Ovary (tissue), 9 donors: ENCODE measurements around the gene TLR4. TPM values are rescaled to one million over a fixed set of nuclear protein-coding genes. Genes with fewer than 3 reads are reported as not detected.

Source experiments
- DNase-seq, 5 donors: peaks; one replicate each; pipeline ENCODE4 v3.0.0-alpha.2; 2019 to 2020
- H3K27ac ChIP-seq, 2 donors: fragments of 200-600 bp; one replicate each; pipeline versions ENCODE4 v1.5.1 to v1.8.0; 2019 to 2022
- H3K27me3 ChIP-seq: fragments of 200-600 bp; one replicate; pipeline ENCODE4 v1.8.0; 2022
- H3K36me3 ChIP-seq: fragments of 200-600 bp; sonication (generic); one replicate; pipeline ENCODE4 v1.5.1; 2019
- H3K4me1 ChIP-seq: one replicate; pipeline ENCODE4 v1.8.1; 2013; ENCODE audit warnings: mild to moderate bottlenecking, moderate library complexity; ENCODE audit not compliant: insufficient read depth
- H3K4me3 ChIP-seq: fragments of 200-600 bp; sonication (generic); one replicate; pipeline ENCODE4 v1.5.1; 2017
- H3K9me3 ChIP-seq, 2 donors: fragments of 200-600 bp in 1 of 2; sonication (generic) in 1 of 2; one replicate each; pipeline versions ENCODE4 v1.5.1 to v1.8.1; 2013 to 2019; ENCODE audit warnings: mild to moderate bottlenecking in 1 of 2, moderate library complexity in 1 of 2
- EP300 ChIP-seq: sonication (generic); formaldehyde crosslinking; IDR thresholded peaks from one replicate; pipeline ENCODE4 v1.6.1; 2017; ENCODE audit warnings: antibody characterized with exemption
- POLR2A ChIP-seq: fragments of 450-650 bp; IDR thresholded peaks from one replicate; pipeline ENCODE4 v1.6.1; 2017; ENCODE audit warnings: antibody characterized with exemption, mild to moderate bottlenecking, moderate library complexity
- WGBS, 3 donors: extraction: QIAGEN DNeasy Blood & Tissue Kit in 1 of 3; methylation state at CpG; one replicate each; pipeline versions ENCODE4 v1.1.5 to v1.1.7; 2013 to 2017; 5-methylcytosine and 5-hydroxymethylcytosine counted together
- intact Hi-C, 4 donors: fragments of 100-400 bp; cut with DNase I; formaldehyde crosslinking; loops; one replicate each; pipeline versions ENCODE4 v1.11.0 to v1.15.1; 2022 to 2023
- polyA plus RNA-seq, 2 donors: library from polyadenylated mRNA; stranded (reverse); fragments of 200-250 nt in 1 of 2; fragments of 350-450 nt in 1 of 2; fragmentation: Illumina TruSeq in 1 of 2; extraction: RNeasy Lipid Tissue Mini Kit (QIAGEN cat#74804) in 1 of 2; gene quantifications; one replicate each; pipeline ENCODE4 v1.2.3, GENCODE V29; 2013 to 2014
- small RNA-seq: library from RNA; depleted of rRNA; stranded (forward); fragments of <200 nt; gene quantifications from one replicate; pipeline ENCODE3, GENCODE V24; 2016
- total RNA-seq, 7 donors: library from RNA; depleted of rRNA in 2 of 7; stranded (reverse); fragments of >200 nt in 2 of 7; fragmentation: NEBNext Ultra II Directional in 3 of 7; extraction: Animal tissue kit (Norgen Biotek cat#: 25700) in 3 of 7; gene quantifications; one replicate each; pipeline versions ENCODE4 v1.1.0 to v1.2.4, GENCODE V29; 2016 to 2023
- TF ChIP-seq, protein P1 (sequence below), 3 donors: fragments of 450-650 bp in 2 of 3; fragments of 200-600 bp in 1 of 3; IDR thresholded peaks; one replicate each; pipeline versions ENCODE4 v1.5.1 to v1.8.0; 2016 to 2022; ENCODE audit warnings: antibody characterized with exemption in 3 of 3, mild to moderate bottlenecking in 1 of 3
- donor health status: DM: no; HTN: no; CAD: no; lungs with moderate emphysema.
- donor health status: DM: no; HTN: no; CAD: no.
- donor health status: Bipolar disorder and iron deficiency.
- donor health status: DM: yes; HTN: yes; CAD: no.
- donor health status: DM: no; HTN: no; CAD: no.
- donor health status: DM: yes; HTN: yes; CAD: no.

TLR4 gene
- total and polyA plus RNA-seq, 9 donors, result 3.4 to 13.5 (median 8.9) TPM

DNA sequence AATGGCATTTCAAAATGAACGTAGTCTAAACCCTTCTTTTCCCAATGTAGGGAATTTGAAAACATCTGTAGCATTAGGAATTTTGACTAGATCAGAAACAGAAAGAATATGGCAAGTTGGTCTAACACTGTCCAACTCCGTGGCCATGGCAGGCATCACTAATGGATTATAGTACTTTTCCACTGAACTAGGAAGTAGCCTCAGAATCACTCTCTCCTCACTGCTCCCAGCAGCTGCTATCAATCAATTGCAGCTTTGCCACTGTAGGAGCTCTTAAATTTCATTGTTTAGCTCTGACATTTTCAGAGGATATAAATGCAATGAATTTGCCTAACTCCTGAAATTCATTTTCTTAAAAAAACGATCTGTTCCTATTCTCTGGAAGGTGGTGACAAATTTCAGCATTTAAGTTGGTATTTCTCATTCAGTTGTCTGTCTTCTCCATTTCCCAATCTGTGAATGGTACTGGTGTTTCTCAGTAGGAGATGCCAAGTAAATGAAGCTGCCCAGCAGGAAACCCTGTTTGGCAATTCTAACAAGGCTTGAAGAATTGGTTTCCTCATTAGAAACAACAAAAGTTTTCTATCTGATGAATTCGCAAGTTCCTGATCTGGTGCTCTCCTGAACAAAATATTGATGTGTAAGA is 64.7 kb downstream of the TLR4 start:
- 67 to 73% (median 71%) methylated on average over 4 of the region's 4 CpGs for whole genome bisulfite sequencing, 3 donors
- intact Hi-C loops, result loop anchor here in 1 of 4 donors (5.0 kb wide), 1 partner anchor 102 kb away; no protein-coding TSS in a partner anchor
- no peaks in the 10 kb centered on the region for H3K4me1 ChIP-seq
- TF ChIP-seq, protein P1, sequence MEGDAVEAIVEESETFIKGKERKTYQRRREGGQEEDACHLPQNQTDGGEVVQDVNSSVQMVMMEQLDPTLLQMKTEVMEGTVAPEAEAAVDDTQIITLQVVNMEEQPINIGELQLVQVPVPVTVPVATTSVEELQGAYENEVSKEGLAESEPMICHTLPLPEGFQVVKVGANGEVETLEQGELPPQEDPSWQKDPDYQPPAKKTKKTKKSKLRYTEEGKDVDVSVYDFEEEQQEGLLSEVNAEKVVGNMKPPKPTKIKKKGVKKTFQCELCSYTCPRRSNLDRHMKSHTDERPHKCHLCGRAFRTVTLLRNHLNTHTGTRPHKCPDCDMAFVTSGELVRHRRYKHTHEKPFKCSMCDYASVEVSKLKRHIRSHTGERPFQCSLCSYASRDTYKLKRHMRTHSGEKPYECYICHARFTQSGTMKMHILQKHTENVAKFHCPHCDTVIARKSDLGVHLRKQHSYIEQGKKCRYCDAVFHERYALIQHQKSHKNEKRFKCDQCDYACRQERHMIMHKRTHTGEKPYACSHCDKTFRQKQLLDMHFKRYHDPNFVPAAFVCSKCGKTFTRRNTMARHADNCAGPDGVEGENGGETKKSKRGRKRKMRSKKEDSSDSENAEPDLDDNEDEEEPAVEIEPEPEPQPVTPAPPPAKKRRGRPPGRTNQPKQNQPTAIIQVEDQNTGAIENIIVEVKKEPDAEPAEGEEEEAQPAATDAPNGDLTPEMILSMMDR (IDR thresholded peaks at IDR 0.05), result no peak
- TF ChIP-seq EP300 (no peak), POLR2A (no peak)
- H3K27me3 ChIP-seq, result no peaks in the 10 kb centered on the region
- no peak overlapping the region for H3K27ac ChIP-seq
- no peaks in the 10 kb centered on the region for H3K36me3 ChIP-seq
- no peak overlapping the region for H3K4me3 ChIP-seq
- no peak for DNase-seq
- no peaks in the 10 kb centered on the region for H3K9me3 ChIP-seq

DNA sequence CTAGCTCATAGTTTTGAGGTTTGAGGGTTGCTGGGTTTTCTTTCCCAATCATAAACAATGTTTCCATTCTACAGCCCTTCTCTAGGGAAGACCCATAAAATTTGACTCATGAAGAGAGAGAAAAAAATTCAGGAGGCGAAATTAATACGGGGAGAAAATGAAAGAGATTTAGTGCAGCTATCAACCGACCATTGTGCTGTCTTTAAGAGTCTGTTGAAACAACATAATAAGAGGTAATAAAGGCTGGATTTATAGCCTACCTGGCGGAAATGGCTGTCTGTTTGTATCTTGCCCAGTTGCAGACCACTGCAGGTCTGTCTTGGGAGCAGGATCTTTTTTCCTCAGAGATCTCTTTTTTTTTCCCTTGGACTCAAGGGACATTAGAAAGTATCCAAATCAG is 66.9 kb downstream of the TLR4 start:
- Histone ChIP-seq H3K27ac (no peak overlapping the region), H3K4me3 (no peak overlapping the region), H3K4me1 (no peaks in the 10 kb centered on the region), H3K27me3 (no peaks in the 10 kb centered on the region), H3K9me3 (no peaks in the 10 kb centered on the region), H3K36me3 (no peaks in the 10 kb centered on the region)
- WGBS, 3 donors, result 33 to 42% (median 41%) methylated on average over 4 of the region's 4 CpGs
- TF ChIP-seq, protein P1 (IDR thresholded peaks at IDR 0.05), result no peak
- no peak for TF ChIP-seq EP300
- no peak for TF ChIP-seq POLR2A
- no peak for DNase-seq
- intact Hi-C loops, result no loop called here

DNA sequence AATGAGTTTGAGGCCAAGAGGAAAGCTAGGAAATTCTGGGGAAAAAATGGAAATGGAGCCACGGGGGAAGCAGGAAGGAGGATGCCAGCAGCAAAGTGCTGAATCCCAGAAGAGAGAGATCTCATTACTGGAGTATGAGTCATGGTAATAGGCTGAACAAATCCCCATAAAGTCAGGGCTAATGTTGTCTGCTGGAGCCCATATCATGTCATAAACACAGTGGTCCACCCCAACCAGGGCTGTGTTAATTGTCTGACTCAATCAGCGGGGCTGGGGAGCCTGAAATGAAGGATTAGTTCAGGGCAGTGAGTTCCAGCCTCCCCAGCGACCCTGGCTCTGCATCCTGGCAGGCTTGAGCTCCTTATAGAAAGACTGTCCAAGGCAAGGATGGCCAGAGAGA is 68.8 kb downstream of the TLR4 start:
- Histone ChIP-seq H3K4me1 (no peaks in the 10 kb centered on the region), H3K27ac (no peak overlapping the region), H3K36me3 (no peaks in the 10 kb centered on the region), H3K27me3 (no peaks in the 10 kb centered on the region), H3K4me3 (no peak overlapping the region), H3K9me3 (no peaks in the 10 kb centered on the region)
- TF ChIP-seq, protein P1 (IDR thresholded peaks at IDR 0.05), result no peak
- TF ChIP-seq POLR2A (no peak), EP300 (no peak)
- intact Hi-C loops, result no loop called here
- 60 to 64% (median 61%) methylated on average over 3 of the region's 3 CpGs for WGBS, 3 donors
- no peak for DNase-seq

Small RNA genes lying within 50 kb of the gene (small RNA-seq; reads per million reads assigned to genes)
- gene RNU6-1082P, result not detected
